ENCODE data around the gene SNX11. TPM values are rescaled to one million over a fixed set of nuclear protein-coding genes. Genes with fewer than 3 reads are reported as not detected.

The SNX11 gene
- total RNA-seq, 1 donor from 2014 or later, result 11.1 TPM

Small RNA genes within 50 kb of the gene (small RNA-seq; reads per million reads assigned to genes)
- gene AC004477.2 (ENCODE audit: low replicate concordance), result not detected
- not detected for gene MIR1203 (ENCODE audit: low replicate concordance)
- gene RNU6-1201P (ENCODE audit: low replicate concordance), result not detected

Other genes starting within 250 kb of the SNX11 start
- gene SP2, start 211.5 kb upstream of the SNX11 start, total RNA-seq, result 0.98 TPM
- 5.4 TPM for gene PNPO, start 166.2 kb upstream of the SNX11 start, total RNA-seq
- not detected for gene PRR15L, start 149.9 kb upstream of the SNX11 start, total RNA-seq
- 67.6 TPM for gene CDK5RAP3, start 136.7 kb upstream of the SNX11 start, total RNA-seq
- 2.0 TPM for gene COPZ2, start 70.0 kb upstream of the SNX11 start, total RNA-seq
- gene NFE2L1, start 59.4 kb upstream of the SNX11 start, total RNA-seq, result 33.2 TPM
- gene CBX1, start 6.3 kb upstream of the SNX11 start, total RNA-seq, result 89.5 TPM

All from temporal lobe (tissue), 2 donors.